Glomerular visceral epithelial cell (primary cell): ENCODE data around the gene SNRNP27.
"Not testable (repeated sequence)": the region's sequence is repeated elsewhere in the genome, so short reads cannot be mapped to it uniquely, and the experiment has no call there.

ENCODE experiments used
- DNase-seq: peaks from one replicate; pipeline ENCODE4 v3.0.0-alpha.2; 2016; ENCODE audit errors: extremely low spot score

Gene SNRNP27

DNA sequence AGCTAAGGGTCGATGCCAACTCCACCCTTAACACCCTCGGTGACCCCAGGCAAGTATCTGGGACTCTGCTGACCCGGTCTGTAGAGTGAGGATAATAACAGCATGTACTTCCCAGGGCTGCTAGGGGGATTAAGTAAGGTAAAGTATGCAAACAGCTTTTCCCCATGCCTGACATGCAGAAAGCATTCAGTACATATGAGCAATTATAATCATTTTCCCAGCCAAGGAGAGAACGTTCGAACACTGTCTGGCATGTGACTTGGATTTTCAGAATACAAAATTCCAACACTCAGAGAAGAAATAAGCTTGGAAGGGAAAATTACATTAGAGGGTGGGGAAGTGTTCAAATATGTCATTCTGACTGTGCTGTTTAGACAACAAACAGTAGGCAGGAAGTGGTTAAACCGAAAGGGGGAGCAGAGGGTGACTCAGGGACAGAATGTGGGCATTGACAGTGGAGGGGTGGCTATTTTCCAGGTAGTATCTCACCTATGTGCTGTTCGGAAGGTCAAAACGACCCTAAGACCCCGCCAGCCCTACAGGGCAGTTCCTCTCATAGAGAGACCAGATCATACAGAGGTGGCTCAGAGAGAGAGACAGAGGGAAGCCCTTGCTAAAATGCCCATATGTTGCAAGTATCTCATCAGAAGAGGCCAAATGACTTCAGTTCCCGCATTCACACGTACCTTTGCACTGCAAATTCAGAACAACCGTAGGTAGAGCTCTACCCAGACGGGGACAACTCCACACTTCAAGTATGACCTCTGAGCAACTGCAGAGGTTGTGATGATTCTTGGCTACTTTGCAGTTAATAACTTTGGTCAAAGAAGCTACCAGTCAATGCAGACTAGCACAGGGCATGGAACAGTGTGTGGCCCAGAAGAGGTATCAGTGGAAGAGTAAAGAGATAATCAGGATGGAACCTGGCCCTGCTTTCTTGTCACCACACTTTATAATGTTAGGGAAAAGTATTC, 52.9 kb downstream of the SNRNP27 start:
- DNase-seq: peak; percentile 25

DNA sequence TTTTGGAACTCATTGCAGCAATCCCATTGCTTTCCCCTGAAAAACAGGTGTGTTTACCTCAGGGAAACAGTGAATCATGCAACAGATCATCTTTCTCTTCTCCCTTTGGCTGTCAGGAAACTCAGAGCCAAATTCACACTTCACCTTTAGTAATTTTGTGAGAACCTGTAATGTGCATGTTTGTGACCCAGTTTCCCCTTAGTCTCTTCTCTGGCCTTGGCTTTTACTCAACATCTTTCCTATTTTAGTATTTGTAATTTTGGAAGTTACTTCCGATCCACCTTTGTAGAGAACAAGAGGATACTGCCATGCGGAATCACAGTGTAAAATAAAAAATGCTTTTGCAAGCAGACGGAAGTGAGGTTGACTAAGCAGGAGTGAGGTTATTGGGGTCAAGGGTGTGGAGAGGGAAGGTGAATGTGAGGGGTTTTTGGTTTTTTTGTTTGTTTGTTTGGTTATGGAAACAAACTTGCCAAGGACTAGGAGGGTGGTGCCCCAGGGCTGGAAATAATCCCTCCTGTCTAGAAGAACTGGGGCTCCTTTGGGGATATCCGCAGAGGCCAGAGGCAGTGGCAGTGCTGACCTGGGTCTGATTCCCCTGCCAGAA, 53.7 kb downstream of the SNRNP27 start:
- DNase-seq: no peak

DNA sequence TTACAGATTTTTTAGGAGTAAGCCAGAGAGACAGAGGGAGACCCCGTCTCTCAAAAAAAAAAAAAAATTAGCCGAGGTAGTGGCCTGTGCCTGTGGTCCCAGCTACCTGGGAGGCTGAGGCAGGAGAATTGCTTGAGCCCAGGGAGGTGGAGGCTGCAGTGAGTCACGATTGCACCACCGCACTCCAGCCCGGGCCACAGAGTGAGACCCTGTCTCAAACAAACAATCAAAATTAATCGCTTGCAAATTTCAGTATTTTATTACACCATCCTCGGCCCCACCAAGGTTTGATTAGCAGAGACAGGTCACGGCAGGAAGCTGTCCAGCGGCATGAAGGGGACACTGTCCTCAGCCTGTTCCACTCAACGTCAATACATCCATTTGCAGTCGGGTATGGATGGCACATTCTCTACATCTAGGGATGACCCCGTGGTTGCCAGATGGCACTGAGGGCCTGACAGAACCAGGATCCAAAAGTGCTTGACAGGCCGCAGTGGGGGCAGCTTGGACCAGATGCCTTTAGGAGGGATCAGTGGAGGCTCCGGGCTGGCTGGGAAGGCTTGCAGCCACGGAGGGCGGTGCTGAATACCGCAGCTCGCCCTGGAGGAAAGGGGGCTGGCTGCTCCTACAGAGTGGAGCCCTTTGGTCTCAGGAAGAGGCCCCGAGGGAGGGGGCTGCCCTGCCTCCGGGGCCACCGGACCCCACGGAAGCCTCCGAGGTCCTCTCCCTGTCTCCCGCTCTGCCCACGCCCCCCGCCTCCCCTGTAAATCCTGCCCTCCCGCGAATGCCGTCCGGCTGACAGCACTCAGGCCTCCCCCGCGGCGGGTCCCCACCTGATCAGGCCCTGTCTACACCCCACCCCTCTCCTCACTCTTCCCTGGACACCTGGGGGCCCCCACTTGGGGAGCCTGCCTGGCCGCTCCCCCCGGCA, 54.5 kb downstream of the SNRNP27 start:
- DNase-seq: no peak

DNA sequence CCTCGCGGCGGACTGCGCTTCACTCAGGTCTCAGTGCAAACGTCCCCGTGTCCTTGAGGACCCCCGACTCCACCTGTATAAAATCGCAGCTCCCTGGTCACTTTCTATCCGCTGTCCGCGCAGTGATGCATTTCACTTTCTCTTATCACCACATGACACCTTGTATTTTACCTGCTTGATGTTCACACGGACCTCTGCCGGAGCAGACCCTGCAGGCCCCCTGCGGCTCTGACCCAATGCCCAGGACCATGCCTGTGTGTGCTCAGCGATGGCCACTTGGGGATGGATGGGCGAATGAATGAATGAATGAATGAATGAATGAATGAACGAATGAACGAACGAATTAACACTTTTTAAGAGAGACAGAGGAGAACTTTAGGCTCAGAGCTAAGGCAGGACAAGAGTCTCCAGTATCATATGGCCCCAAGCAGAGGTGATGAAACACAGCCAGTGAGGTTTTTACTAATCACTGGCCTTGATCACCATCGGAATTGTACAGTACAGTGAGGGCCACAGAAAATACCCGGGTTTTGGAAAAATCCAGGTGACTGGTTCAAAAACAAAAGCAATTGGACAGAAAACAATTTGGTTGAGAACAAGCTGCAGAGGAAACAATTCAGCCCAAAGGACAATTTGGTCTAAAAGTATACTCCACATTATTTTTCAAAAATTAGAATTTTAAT, 55.3 kb downstream of the SNRNP27 start:
- DNase-seq: no peak

DNA sequence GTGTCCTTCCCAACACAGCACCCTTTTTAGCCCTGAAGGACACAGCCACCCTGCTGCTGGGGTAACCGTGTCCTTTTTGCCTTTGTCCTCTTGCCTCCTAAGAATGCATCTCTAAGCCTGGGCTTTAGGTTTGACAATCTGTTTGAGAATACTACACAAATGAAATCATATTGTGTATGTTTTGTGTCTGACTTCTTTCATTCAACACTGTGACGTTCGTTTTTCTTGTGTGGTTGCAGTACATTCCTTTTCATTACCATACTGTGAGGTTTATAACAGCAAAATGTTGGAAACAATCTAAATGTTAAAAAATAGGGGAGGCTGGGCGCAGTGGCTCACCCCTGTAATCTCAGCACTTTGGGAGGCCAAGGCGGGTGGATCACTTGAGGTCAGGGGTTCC, 56.5 kb downstream of the SNRNP27 start:
- DNase-seq: no peak

DNA sequence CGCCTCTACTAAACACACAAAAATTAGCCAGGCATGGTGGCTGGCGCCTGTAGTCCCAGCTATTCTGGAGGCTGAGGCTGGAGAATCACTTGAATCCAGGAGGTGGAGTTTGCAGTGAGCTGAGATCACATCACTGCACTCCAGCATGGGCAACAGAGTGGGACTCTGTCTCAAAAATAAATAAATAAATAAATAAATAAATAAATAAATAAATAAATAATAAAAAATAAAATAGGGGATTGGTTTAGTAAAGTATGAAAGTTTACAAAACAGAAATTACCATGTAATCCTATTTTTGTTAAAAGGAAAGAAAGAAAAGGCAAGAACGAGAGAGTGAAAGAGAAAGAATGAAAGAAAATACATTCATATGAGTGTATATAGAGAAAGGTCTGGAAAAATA, 56.9 kb downstream of the SNRNP27 start:
- DNase-seq: not testable (repeated sequence)

DNA sequence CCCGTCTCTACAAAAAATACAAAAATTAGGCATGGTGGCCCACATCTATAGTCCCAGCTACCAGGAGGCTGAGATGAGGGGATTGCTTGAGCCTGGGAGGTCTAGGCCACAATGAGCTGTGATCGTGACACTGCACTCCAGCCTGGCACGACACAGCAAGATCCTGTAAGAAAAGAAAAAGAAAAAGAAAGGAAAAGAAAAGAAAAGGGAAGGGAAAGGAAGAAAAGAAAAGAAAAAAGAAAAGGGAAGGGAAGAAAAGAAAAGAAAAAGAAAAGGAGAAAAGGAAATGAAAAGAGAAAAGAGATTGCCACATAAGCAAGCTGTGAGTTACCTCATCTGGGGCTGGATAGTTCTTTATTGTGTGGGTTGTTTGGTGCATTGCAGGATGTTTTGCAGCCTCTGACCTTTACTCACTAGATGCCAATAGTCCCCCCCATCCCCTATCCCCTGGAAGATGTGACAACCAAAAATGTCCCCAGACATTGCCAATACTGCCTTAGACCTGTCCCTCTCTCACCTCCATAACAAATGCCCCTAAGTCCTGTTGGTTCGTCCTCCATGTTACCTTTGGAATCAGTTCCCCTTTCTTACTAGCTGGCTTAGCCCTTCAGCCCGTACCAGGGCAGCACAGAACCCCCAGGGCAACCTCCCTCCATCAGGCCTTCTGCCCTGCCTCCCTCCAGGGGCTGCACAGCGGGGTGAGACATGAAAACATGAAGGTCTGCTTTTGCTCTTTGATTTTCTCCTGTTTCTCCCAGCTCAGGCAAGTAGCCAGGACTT, 58.8 kb downstream of the SNRNP27 start:
- DNase-seq: no peak

DNA sequence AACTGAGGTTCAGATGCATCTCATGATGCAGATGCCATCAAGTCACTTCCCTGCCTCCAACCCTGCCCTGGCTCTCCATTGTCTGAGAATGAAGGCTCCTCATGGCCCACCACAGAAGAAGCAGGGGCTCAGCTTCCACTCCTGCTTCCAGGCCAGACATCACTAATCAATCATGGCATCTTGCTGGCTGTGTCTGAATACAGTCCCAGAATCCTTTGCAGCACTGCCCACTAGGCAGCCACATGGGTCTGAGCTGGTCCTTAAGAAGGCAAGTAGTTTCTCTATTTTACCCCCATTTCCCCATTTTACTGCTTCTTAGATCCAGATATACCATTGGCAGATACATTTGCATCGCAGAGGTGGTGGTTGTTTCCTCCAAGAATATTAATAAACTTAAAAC, 60.3 kb downstream of the SNRNP27 start:
- no peak for DNase-seq
